NCI-H1105 (cell line): ENCODE measurements around the gene CD109.
"Not testable (repeated sequence)": the region's sequence is repeated elsewhere in the genome, so short reads cannot be mapped to it uniquely, and the experiment has no call there.

Experiments
- DNase-seq: peaks from one replicate; lab custom pipeline; 2025; lab: John Stamatoyannopoulos, UW

CD109 gene

DNA sequence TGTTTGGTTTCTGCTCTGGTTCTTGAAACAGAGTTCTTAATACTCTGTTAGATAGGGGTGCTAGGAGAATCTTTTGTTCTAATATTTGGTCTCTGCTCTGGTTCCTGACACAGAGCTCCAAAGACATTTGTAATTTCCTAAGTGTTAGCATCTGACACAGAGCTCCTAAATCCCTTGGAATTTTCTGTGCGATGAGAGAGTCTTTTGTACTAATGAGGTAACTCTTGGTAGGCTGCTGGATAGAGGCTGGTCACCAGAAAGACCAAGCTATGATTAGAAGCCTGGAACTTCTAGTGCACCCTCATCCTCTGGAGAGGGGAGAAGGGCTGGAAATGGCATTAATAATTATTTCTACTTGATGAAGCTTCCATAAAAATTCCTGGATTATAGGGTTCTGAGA, 7.7 kb upstream of the CD109 start:
- no peak for DNase-seq

DNA sequence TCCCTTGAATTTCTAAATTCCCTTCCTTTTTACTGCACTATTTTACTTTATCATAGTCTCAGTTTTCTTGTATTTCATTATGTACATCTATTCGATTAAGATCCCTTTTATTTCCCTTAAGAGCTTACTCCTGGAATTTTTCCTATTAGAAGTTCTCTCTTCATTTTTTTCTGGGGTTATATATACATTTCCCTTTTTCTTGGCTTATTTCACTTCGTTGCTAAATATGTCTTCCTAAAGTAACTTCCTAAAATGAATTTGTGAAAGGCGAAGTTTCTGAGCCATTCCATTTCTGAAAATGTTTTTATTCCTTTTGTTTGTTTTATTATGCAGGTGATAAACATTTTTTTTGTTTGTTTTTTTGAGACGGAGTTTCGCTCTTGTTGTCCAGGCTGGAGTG, 5.9 kb upstream of the CD109 start:
- DNase-seq = no peak

DNA sequence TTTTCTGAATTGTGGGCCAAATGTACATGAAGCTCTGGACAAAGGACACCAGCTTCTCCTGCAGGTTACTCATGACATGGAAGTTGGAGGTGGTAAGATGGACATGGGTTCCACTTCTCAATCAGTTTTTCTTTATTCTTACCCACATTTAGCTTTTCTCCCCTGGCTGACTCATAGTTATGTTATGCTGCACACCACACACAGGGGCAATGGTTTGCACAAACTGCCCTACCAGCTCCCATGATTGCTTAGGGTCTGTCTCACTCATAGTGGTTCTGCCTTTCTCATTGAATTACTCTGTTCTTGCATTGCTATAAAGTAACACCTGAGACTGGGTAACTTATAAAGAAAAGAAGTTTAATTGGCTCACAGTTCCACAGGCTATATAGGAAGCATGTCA, 4.5 kb upstream of the CD109 start:
- no peak for DNase-seq

DNA sequence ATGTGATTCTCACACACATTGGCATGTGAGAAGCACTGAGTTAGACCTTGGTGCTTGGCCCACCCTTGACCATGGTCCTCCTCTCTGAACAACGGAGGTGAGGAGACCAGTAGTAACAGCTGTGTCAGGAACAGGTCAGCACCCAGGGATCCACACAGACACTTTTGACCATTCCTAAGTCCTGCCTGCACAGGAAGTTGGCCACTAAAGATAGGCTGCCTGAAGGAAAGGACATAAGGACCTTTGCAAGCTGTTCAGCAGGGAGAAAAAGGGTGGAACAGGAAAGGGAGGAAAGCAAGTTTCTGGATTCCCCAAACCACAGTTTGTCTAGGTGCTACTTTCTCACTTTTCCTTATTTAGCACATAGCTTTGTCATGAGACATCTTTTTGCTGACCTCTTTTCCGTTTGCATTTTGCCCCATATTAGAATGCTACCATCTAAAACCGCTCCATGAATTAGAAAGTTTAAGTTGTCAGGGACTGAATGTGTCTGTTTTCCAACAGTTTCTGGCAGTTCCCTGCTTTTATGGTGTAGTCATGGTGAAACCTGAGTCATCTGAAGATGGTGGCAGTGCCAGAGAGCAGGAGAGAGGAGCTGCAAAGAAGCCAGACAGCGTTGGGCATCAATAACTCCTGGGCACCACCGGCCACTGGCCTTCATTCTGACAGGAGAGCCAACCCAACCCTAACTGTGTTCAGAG, 1.1 kb upstream of the CD109 start:
- DNase-seq = no peak

DNA sequence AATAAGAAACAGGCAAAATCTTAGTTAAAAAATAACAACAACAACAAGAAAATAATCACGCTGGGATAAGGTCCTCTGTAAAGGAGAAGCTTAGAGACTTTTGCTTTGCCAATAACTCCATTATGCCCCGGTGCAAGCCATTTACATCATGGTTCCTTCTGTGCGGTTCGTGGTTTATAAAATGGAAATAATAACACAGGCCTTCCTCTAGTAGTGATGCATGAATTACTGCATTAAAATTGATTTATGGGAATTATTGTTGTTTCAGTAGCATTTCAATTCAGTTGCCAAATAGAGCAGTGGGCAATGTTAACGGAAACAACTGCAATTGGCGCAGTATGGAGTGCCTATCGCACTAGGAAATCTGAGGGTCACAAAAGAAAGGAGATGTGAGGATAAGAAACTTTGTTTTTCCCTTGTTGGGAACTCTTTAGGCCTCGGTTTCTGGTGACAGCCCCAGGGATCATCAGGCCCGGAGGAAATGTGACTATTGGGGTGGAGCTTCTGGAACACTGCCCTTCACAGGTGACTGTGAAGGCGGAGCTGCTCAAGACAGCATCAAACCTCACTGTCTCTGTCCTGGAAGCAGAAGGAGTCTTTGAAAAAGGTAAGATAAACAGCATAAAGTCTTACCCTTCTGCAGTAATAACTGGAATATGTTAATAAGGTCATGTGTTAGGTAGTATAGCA, 1.1 kb downstream of the CD109 start:
- no peak for DNase-seq

DNA sequence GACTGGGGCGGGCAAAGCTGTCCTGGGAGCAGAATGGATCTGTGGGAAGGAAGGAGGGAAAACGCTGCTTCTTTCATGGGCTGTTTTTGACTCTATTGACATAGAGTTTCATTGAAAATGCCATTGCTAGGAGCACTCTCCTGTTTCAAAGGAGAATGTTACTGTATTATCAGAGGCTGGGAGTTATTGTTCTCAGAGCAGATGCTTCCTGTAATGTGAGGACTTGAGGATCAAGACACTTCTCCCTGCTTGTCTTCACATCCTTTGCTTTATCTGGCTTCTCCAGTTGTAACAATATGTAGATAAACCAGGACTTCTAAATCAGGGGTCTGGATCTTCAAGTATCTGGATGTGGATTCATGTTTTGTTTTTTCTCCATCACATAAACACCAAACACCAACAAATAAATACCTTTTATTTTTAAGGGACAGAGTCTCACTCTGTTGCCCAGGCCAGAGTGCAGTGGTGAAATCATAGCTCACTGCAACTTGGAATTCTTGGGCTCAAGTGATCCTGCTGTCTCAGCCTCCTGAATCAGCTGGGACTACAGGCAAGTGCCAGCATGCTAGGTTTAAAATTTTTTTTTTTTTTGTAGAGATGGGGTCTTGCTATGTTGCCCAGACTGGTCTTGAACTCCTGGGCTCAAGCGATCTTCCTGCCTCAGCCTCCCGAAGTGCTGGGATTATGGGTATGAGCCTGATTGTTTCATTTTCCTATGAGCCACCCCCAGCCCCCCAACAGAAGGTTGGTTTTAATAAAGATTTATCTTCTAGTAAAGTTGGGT, 3.9 kb downstream of the CD109 start:
- DNase-seq = no peak

DNA sequence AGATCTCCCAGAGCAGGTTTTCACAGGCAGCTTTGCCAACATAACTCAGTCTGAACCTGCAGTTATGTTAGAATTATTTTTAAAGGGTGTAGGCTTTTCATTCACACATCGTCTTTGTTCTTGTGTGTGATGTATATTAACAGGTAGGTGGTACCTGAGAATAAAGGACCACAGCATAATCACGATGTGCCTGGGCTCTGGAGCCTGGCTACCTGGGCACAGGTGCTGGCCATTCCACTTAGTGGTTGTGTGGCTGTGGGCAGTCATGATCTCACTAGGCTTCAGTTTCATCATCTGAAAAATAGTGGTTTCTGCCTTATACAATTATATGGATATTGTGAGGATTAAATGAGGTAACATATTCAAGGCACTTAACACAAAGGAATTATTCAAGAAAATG, 6.4 kb downstream of the CD109 start:
- DNase-seq = no peak

DNA sequence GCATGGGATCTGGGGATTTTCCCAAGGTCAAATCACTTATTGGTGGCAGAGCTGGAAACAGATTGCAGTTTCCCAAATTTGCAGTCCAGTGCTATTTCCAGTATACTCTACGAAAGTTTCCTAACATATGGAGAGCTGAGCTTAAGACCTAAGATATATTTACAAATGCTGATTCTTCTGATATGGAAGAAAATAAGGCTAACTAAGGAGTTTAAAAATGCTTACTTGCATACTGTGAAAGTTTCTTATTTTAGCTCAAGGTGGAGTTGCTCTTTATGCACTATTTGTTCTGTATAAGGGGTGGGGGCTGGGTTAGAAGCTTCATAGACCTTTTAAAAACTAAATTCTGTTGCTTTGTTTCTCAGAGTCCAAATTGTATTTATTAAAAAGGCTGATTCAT, 7.5 kb downstream of the CD109 start:
- no peak for DNase-seq

DNA sequence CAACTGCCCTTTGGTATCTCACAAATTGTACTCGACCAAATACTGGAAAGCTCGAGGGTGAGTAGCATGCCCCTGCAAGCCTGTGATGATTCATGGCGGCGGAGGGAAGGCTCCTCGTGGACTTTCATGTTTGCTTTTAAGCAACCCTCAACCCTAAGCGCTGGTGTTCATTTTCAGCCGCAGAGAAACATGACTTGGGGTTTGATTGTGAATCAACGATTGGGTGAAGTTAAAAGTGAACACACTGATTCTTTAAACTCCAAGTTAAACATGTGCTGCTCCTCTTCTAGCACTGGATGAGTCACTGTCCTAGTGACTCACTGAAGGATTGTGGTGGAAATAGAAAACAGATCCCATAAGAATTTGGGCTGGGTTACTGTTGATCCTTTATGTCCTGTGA, 8.3 kb downstream of the CD109 start:
- DNase-seq = no peak

DNA sequence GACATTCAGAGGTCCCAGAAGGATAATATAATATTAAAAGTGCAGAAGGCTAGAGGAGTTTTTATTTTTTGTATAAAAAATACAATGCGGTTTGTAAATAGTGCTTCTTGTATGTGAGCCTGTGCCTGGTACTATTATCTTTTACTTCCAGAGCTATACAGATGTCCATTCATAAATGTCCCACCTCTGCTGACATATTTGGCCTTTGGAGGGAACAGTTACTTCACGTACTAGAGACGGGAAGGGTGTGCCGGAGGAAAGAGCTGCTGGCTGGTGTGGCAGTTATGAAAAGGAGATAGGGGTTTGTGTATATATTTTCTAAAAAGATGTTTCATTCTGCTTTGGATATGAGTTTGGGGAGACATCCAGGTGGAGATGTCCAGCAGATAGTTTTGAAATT, 8.8 kb downstream of the CD109 start:
- DNase-seq = no peak

DNA sequence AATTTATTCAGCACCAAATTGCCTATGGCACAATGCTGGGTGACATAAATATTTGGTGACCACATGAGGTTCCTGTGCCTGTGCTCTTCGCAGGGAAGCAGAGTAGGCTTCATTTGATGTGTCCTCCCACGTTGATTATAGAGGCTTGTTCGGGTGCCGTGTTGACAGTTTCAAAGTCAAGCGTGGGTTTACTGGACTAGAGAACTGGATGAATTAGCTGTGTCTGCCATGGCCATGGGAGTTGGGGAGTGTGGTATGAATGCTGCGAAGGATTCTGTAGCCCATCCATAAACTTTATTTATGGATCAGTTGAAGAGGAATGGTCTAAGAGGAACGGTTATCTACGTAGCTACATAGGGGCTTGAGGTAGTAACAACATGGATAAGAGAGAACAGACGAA, 11.0 kb downstream of the CD109 start:
- no peak for DNase-seq

DNA sequence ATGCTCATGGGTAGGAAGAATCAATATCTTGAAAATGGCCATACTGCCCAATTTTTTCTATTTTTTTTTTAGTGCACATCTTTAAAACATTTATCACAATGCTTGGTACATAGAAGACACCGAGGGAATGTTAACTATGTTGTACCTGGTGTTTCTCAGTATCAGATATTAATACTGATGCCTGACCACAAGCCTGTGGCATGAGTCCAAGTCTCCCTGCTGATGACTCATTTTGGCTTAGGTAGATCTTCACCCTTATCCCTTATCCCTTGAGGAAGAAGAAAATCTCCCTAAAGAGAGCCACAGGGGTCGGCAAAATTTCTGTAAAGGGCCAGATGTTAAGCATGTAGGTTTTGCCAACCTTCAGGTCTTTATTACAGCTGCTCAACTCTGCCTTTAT, 14.5 kb downstream of the CD109 start:
- no peak for DNase-seq

DNA sequence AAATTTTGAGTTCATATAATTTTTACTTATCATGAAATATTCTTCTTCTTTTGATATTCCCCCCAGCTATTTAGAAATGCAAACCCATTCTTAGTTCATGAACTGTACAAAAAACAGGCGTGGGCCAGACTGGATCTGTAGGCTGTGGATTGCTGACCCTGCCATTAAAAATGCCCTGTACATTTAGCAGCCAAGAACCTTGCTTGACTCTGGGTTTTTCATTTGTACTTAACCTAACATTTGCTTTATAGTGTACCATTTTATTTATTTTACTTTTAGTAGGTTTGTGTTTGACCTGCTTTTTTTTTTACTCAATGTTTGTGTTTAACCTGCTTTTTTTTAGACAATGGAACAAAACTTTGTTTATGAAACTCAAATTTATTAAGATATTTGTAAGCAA, 14.9 kb downstream of the CD109 start:
- no peak for DNase-seq

DNA sequence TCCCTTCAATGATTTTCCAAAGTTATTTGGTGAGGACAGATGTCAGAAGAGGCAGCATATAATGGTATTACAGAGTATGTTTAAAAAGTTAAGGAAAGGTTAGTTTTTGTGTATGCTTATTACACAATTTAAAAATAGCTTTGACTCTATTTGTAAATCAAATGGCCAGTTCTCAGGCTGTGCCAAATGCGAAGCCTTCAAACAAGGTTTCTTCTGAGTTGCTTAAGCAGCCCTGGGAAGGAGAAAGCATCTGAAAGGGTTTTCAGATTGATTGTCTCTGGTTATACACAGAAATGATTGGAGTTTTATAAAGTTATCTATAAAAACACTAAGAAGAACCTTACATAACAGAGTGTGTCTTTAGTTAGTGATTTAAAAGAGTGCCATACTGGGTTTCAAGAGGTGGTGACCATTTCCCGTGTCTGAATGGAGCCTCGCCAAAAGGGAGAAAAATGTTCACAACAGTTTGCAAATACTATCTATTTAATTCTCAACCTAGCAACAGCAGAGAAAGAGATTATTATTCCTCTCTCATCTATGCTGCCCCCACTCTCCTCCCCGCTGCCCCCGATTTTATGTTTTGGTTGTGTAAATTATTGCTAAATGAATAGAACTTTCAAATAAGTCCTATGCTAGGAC, 16.7 kb downstream of the CD109 start:
- no peak for DNase-seq

DNA sequence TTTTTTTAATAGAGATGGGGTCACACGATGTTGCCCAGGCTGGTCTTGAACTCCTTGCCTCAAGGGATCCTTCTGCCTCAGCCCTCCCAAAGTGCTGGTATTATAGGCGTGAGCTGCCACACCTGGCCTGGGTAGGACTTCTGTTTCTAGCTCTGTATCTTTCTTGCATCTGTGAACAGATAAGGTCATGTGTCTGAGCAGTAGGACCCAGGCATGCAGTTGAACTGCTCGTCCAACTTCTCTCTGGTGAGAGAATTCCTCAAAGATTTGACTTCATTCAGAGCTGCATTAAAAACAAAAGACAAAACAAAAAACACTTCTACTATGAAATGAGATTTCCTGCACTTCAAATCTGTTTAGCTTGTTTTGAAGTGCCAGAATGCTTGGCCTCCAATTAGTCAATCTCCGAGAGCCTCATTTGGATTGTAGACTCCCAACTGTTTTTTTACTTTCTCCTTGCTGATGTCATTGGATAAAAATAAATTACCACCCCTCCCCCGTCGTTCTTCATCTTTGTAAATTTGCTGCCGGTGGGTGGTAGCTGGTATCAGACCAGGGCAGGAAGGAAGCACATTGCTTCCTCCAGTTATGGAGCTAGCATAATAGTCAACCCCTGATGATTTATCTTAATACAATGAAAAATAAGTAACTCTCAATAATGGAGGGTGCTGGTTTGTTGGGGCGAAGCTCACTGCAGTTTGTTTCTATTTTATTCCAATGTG, 17.6 kb downstream of the CD109 start:
- DNase-seq = no peak

DNA sequence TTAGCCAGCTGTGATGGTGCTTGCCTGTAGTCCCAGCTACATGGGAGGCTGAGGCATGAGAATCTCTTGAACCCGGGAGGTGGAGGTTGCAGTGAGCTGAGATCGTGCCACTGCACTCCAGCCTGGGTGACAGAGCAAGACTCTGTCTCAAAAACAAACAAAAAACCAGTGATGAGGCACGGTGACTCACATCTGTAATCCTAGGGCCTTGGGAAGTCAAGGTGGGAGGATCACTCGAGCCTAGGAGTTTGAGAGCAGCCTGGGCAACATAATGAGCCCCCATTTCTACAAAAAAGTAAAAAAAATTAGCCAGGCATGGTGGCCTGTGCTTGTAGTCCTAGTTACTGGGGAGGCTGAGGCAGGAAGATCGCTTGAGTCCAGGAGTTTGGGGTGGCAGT, 19.1 kb downstream of the CD109 start:
- DNase-seq = not testable (repeated sequence)

DNA sequence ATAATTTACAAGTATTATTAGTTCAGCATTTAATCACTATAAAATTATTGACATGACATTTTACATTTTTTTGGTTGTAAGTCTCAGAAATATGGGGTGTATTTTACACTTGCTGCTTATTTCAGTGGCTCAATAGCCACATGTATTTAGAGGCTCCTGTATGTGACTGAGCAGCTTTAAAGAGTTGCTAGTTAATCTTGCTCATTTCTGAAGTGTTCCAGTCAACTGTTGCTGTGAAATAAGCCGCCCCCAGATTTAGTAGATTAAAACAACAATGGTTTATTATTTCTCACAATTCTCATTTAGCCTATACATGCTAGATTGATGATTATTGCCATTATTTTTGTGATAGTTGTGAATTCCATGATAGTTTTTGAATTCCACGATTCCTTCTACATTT, 23.0 kb downstream of the CD109 start:
- DNase-seq = no peak

DNA sequence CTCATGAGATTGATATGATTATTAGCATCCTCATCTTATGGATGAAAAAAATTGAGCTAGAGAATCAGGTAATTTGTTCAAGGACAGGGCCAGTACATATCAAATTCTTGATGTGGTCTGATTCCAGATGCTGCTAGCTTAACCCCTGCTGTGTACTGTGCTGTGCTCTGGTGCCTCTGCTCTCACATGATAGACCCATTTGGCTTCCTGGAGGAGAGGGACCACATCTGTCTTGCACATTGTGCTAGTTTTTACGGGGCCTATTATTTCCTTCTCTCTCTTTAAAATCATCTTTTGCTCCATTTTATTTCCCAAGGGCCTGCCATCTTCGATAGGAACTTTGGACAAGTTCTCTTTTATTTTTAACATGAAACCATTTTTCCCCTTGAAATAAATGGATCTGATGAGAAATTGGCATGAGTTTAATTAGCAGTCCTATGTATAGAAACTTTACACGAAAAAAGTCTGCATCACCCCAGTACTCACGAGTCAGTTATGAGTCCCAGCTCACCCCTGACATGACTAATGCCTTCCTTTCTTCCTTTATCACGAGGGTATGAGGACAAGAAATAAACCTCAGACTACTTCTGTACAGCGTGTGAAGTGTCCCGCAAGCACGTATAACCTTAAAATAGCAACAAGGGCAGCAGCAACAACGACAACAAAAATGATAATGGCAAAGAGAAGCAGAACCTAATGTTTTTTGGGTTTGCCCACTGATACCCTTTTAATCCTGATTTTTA, 26.5 kb downstream of the CD109 start:
- DNase-seq = no peak

DNA sequence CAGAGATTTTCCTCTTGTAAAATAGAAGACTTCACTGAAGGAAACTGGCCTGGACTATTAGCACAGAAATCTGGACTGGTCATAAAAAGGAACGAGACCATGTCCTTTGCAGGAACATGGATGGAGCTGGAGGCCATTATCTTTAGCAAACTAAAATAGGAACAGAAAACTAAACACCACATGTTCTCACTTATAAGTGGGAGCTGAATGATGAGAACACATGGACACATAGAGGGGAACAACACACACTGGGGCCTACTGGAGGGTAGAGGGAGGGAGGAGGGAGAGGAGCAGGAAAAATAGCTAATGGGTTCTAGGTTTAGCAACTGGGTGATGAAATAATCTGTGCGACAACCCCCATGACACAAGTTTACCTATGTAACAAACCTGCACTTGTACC, 27.5 kb downstream of the CD109 start:
- not testable (repeated sequence) for DNase-seq

DNA sequence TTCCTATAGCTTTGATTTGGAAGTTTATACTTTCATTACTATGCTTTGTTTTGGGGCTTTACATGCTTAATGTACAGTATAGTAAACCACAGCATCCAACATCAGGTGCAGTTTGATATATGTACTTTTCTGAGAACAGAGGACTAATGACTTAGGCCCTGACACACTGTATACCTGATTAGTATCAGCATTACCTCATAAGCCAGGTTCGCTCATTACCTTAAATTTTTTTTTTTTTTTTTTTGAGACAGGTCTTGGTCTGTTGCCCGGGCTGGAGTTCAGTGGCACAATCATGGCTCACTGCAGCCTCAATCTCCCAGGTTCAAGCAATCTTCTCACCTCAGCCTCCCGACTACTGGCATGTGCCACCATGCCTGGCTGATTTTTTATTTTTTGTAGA, 28.4 kb downstream of the CD109 start:
- no peak for DNase-seq

DNA sequence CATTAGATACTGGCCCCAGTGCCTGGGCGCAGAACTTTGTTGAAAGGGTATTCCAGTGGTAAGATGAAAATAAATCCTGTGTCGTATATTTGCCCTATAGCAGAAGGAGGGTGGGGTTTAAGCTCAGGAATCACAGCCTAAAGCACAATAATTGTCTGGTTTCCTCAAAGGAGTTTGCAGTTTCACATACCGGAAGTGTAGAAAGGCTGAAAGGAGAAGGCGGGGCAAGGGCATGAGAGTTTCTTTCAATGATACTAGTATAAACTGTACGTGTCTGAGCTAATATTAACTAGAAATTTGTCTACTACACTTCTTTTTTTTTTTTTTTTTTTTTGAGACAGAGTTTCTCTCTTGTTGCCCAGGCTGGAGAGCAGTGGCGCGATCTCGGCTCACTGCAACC, 29.2 kb downstream of the CD109 start:
- not testable (repeated sequence) for DNase-seq
